GM19468 (cell line): ENCODE data around the gene OVOL3.

ENCODE experiments used
- ATAC-seq: cut with Tn5 transposase; IDR thresholded peaks from one replicate; pipeline ENCODE4 v1.9.1; 2021; ENCODE audit warnings: mild to moderate bottlenecking, moderate library complexity, moderate number of reproducible peaks; ENCODE audit not compliant: unreplicated experiment; ENCODE audit errors: extremely low read depth

OVOL3 gene

GRCh38 chr19:36152352-36153091 lies 41.6 kb downstream of the OVOL3 start, which contains the start of gene COX7A1:
TSS of gene COX7A1 (minus strand) at chr19:36152447. CDS start at chr19:36152407, 40 bp downstream.
- no peak for ATAC-seq

DNA sequence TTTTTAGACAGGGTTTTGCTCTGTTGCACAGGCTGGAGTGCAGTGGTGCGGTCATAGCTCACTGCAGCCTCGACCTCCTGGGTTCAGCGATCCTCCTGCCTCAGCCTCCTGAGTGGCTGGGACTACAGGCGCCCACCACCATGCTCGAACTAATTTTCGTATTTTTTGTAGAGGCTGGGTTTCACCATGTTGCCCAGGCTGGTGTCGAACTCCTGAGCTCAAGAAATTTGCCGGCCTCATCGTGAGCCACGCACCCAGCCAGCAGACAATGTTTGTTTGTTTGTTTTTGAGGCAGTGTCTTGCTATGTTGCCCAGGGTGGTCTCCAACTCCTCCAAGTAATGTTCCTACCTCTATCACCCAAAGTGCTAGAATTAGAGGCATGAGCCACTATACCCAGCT lies 42.2 kb downstream of the OVOL3 start:
- no peak for ATAC-seq

- no peak for ATAC-seq
These were observed 50.1 kb downstream of the OVOL3 start for GRCh38 chr19:36160821-36161596.
